ENCODE measurements around the gene UBAC2. TPM values are rescaled to one million over a fixed set of nuclear protein-coding genes. Genes with fewer than 3 reads are reported as not detected.

The UBAC2 gene
- total RNA-seq, 1 donor from 2014 or later: 57.7 TPM

DNA sequence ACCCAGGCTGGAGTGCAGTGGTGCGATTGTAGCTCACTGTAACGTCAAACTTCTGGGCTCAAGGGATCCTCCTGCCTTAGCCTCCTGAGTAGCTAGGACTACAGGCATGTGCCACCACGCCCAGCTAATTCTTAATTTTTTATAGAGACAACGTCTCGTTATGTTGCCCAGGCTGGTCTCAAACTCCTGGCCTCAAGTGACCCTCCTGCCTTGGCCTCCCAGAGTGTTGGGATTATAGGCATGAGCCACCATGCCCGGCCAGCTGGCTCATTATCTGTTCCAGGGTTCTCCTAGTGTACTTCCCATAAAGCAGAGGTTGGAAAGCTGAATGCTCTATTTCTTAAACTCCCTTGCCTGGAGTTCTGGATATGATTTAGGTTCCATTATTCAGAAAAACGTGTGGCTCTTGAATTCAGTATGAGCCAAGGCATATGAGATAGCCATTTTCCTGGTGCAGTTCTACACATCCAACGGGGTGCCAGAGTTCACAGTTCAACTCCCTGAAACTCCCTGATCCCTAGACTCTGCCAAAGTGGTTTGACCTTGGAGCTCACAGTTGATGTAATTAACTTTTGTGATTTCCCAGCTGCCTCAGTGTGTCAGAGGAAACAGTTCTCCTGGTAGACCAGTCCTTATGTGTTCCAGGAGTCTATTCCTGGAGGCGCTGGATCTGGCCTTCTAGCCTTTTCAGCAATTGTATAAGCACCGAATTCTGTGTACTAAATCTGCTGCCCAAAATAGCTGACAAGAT is 85.0 kb downstream of the UBAC2 start:
- Histone ChIP-seq H3K4me3 (no peak overlapping the region), H3K27me3 (no peaks in the 10 kb centered on the region), H3K9me3 (no peaks in the 10 kb centered on the region), H3K36me3 (no peaks in the 10 kb centered on the region), H3K27ac (no peak overlapping the region), H3K4me1 (peaks cover 48% of the 10 kb centered on the region)
- no peak for DNase-seq (ENCODE audit: extremely low spot score in 2 of 2)
- TF ChIP-seq, protein P1, sequence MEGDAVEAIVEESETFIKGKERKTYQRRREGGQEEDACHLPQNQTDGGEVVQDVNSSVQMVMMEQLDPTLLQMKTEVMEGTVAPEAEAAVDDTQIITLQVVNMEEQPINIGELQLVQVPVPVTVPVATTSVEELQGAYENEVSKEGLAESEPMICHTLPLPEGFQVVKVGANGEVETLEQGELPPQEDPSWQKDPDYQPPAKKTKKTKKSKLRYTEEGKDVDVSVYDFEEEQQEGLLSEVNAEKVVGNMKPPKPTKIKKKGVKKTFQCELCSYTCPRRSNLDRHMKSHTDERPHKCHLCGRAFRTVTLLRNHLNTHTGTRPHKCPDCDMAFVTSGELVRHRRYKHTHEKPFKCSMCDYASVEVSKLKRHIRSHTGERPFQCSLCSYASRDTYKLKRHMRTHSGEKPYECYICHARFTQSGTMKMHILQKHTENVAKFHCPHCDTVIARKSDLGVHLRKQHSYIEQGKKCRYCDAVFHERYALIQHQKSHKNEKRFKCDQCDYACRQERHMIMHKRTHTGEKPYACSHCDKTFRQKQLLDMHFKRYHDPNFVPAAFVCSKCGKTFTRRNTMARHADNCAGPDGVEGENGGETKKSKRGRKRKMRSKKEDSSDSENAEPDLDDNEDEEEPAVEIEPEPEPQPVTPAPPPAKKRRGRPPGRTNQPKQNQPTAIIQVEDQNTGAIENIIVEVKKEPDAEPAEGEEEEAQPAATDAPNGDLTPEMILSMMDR (IDR thresholded peaks at IDR 0.05): no peak
- no peak for TF ChIP-seq POLR2A (IDR thresholded peaks at IDR 0.05)
- TF ChIP-seq POLR2AphosphoS5 (IDR thresholded peaks at IDR 0.05; ENCODE audit: insufficient read depth in 1 of 2, low read depth in 1 of 2): no peak
- intact Hi-C loops (cut with DNase I): no loop called here

DNA sequence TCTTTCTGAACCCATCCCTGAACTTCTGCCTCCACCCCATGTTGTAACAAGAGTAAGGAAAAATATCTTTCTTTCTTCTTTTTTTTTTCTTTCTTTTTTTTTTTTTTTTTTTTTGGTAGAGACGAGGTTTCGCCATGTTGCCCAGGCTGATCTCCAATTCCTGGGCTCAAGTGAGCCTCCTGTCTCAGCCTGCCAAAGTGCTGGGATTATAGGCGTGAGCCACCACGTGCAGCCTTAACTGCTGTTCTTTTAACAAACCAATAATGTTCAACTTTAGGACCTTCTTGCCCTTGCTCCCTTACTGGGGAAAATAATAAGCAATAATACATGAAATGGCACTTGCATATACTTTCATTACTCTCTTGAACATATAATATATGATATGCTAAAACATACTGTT is 86.9 kb downstream of the UBAC2 start:
- Histone ChIP-seq H3K9me3 (no peaks in the 10 kb centered on the region), H3K27ac (no peak overlapping the region), H3K4me1 (peaks cover 35% of the 10 kb centered on the region), H3K4me3 (no peak overlapping the region), H3K27me3 (no peaks in the 10 kb centered on the region), H3K36me3 (no peaks in the 10 kb centered on the region)
- no peak for DNase-seq (ENCODE audit: extremely low spot score in 2 of 2)
- TF ChIP-seq, protein P1 (IDR thresholded peaks at IDR 0.05): no peak
- TF ChIP-seq POLR2AphosphoS5 (IDR thresholded peaks at IDR 0.05; ENCODE audit: insufficient read depth in 1 of 2, low read depth in 1 of 2) (no peak), POLR2A (IDR thresholded peaks at IDR 0.05) (no peak)
- intact Hi-C loops (cut with DNase I): no loop called here

DNA sequence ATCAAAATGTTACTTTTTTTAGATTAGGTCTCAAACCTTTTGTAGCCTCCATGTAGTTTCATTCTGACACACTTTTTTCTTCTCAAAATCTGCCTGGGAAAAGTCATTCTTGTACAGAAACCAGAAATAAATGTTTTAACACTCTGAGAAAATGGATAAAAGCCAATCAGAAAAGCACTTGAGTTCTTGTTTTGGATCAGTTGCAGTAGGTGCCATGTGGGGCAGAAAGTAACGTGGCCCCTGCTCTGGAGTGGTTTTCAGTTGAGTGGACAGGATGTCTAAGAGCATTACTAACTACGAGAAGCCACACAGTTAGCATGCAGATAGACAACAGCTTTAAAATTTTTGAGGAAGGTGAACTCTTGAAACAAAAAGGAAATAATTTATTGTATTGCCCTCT is 87.4 kb downstream of the UBAC2 start:
- DNase-seq (ENCODE audit: extremely low spot score in 2 of 2): no peak
- TF ChIP-seq POLR2A (IDR thresholded peaks at IDR 0.05) (no peak), POLR2AphosphoS5 (IDR thresholded peaks at IDR 0.05; ENCODE audit: insufficient read depth in 1 of 2, low read depth in 1 of 2) (no peak)
- TF ChIP-seq, protein P1 (IDR thresholded peaks at IDR 0.05): no peak
- Histone ChIP-seq H3K27ac (no peak overlapping the region), H3K4me1 (peaks cover 29% of the 10 kb centered on the region), H3K9me3 (no peaks in the 10 kb centered on the region), H3K27me3 (no peaks in the 10 kb centered on the region), H3K4me3 (no peak overlapping the region), H3K36me3 (peaks cover 0 to 5% of the 10 kb centered on the region in 2 donors)
- intact Hi-C loops (cut with DNase I): no loop called here

DNA sequence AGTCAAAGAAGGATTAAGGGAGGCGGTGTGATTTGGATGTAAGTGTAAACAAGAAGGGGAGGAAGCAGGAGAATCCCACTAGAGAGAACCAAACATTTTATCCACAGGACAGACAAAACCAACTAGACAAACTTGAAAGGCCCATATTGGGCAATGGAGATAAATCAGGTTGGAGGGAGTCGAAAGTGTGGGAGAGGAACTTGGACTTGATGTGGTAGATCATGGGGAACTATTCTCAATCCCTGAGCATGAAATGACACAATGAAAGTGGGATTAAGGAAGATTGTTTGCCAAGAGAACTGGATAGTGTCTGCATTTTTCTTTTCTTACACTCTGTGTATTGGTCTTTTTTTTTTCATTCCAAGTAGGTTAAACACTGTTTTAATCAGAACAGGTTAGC is 88.6 kb downstream of the UBAC2 start:
- Histone ChIP-seq H3K27me3 (no peaks in the 10 kb centered on the region), H3K9me3 (no peaks in the 10 kb centered on the region), H3K4me1 (peaks cover 18% of the 10 kb centered on the region), H3K36me3 (peaks cover 0 to 6% of the 10 kb centered on the region in 2 donors), H3K4me3 (no peak overlapping the region), H3K27ac (no peak overlapping the region)
- intact Hi-C loops (cut with DNase I): no loop called here
- no peak for TF ChIP-seq POLR2A (IDR thresholded peaks at IDR 0.05)
- TF ChIP-seq POLR2AphosphoS5 (IDR thresholded peaks at IDR 0.05; ENCODE audit: insufficient read depth in 1 of 2, low read depth in 1 of 2): no peak
- TF ChIP-seq, protein P1 (IDR thresholded peaks at IDR 0.05): no peak
- DNase-seq (ENCODE audit: extremely low spot score in 2 of 2): no peak

DNA sequence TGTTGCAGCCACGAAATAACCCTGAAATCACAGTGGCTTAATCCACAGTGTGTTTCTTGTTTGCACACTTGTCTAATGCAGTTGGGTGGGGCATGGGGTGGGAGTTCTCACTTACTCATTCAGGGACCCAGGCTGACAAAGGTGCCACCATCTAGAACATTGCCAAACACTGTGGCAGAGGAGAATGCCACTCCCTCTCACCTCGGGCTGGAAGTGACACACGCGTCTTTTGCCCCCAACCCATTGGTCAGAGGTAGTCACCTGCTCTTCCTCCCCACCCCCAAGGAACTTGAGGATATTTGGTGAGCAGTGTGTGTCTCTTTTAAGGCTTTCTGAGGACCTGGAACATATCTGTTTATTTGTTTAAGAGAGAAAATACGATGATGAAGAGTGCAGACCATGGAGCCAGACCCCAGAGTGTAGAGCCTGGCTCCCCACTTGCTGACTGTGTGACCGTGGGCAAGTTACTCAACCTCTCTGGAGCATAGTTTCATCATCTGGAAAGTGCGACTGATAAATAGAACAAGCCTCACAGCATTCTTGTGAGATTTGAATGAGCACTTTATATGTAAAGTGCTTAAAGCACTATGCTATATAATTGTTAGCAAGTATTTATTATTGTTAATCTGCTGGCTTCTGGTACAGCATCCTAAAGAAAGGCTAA is 89.2 kb downstream of the UBAC2 start:
- H3K9me3 ChIP-seq: no peaks in the 10 kb centered on the region
- H3K4me1 ChIP-seq: peaks cover 18% of the 10 kb centered on the region
- H3K36me3 ChIP-seq: peaks cover 0 to 6% of the 10 kb centered on the region in 2 donors
- TF ChIP-seq POLR2A (IDR thresholded peaks at IDR 0.05) (no peak), POLR2AphosphoS5 (IDR thresholded peaks at IDR 0.05; ENCODE audit: insufficient read depth in 1 of 2, low read depth in 1 of 2) (no peak)
- intact Hi-C loops (cut with DNase I): no loop called here
- H3K27me3 ChIP-seq: no peaks in the 10 kb centered on the region
- no peak overlapping the region for H3K4me3 ChIP-seq
- DNase-seq (ENCODE audit: extremely low spot score in 2 of 2): no peak
- no peak overlapping the region for H3K27ac ChIP-seq
